CD4-positive, alpha-beta T cell (primary cell): ENCODE data around the gene NFKB1. TPM values are rescaled to one million over a fixed set of nuclear protein-coding genes. Genes with fewer than 3 reads are reported as not detected.

Experiments used
- ATAC-seq: fragments of 200-7000 bp; cut with Tn5 transposase; one replicate; pipeline ENCODE4 v1.10.0; 2022; ENCODE audit warnings: mild to moderate bottlenecking; ENCODE audit not compliant: poor library complexity
- CTCF ChIA-PET: fragments of 350-600 bp; sonication (Branson Sonifier 250); formaldehyde crosslinking; loops from one replicate; lab custom pipeline; 2021; ENCODE audit warnings: antibody characterized with exemption, inconsistent platforms; lab: Charles Lee
- POLR2A ChIA-PET: fragments of 350-600 bp; sonication (Branson Sonifier 250); formaldehyde crosslinking; loops from one replicate; lab custom pipeline; 2021; ENCODE audit warnings: antibody characterized with exemption, inconsistent platforms; lab: Charles Lee
- DNase-seq, 14 experiments: peaks; one replicate each; pipeline ENCODE4 v3.0.0-alpha.2; 2013 to 2020; ENCODE audit warnings: mixed read lengths in 2 of 14
- H3K27ac ChIP-seq, 2 donors: one replicate each; pipeline versions ENCODE4 v1.5.1 to v1.7.0; 2013; ENCODE audit warnings: low read length in 2 of 2, low read depth in 1 of 2, mild to moderate bottlenecking in 1 of 2
- H3K27me3 ChIP-seq, 2 experiments: 1 replicate in 1 of 2; 2 replicates in 1 of 2; pipeline versions ENCODE4 v1.6.1 to v1.7.0; 2013; ENCODE audit warnings: low read length in 2 of 2, control low read depth in 1 of 2, mild to moderate bottlenecking in 1 of 2, moderate library complexity in 1 of 2; ENCODE audit not compliant: insufficient read depth in 2 of 2, control insufficient read depth in 1 of 2
- H3K36me3 ChIP-seq: one replicate; pipeline ENCODE4 v1.6.1; 2013; ENCODE audit warnings: low read length, control low read depth; ENCODE audit not compliant: insufficient read depth
- H3K4me1 ChIP-seq: one replicate; pipeline ENCODE4 v1.6.1; 2013; ENCODE audit warnings: low read length, control low read depth; ENCODE audit not compliant: insufficient read depth
- H3K4me3 ChIP-seq: one replicate; pipeline ENCODE4 v1.5.1; 2013; ENCODE audit warnings: mild to moderate bottlenecking, low read length, moderate library complexity
- H3K9me3 ChIP-seq, 2 experiments: 1 replicate in 1 of 2; 2 replicates in 1 of 2; pipeline versions ENCODE4 v1.6.1 to v1.7.0; 2013; ENCODE audit warnings: low read length in 2 of 2, mild to moderate bottlenecking in 2 of 2, control low read depth in 1 of 2, moderate library complexity in 1 of 2; ENCODE audit not compliant: control insufficient read depth in 1 of 2, insufficient read depth in 1 of 2
- H3K27ac Mint-ChIP-seq: one replicate; pipeline ENCODE4 v1.8.0; 2020; ENCODE audit warnings: mixed read lengths
- H3K27me3 Mint-ChIP-seq: one replicate; pipeline ENCODE4 v1.8.0; 2021; ENCODE audit warnings: mixed read lengths
- H3K36me3 Mint-ChIP-seq: one replicate; pipeline ENCODE4 v1.8.0; 2021; ENCODE audit warnings: low read depth, mixed read lengths
- H3K4me1 Mint-ChIP-seq: one replicate; pipeline ENCODE4 v1.8.0; 2021; ENCODE audit warnings: low read depth, mixed read lengths
- H3K4me3 Mint-ChIP-seq: one replicate; pipeline ENCODE4 v1.8.0; 2020; ENCODE audit warnings: mild to moderate bottlenecking, mixed read lengths
- H3K9me3 Mint-ChIP-seq: one replicate; pipeline ENCODE4 v1.8.0; 2020; ENCODE audit warnings: mixed read lengths
- CTCF ChIP-seq: fragments of 200-600 bp; IDR thresholded peaks from one replicate; pipeline ENCODE4 v1.8.0; 2022; ENCODE audit warnings: antibody characterized with exemption, mild to moderate bottlenecking
- intact Hi-C, 2 experiments: fragments of 100-400 bp; cut with DNase I in 1 of 2; cut with micrococcal nuclease in 1 of 2; formaldehyde crosslinking; loops; one replicate each; pipeline versions ENCODE4 v1.15.1 to v1.9.0; 2023 to 2025; cut with DNase I, micrococcal nuclease
- total RNA-seq, 174 experiments: library from RNA in 2 of 174; stranded (reverse) in 2 of 174; gene quantifications; one replicate each; pipeline ENCODE4 v1.2.3 and lab custom pipeline; 2021 to 2026

The NFKB1 gene
- total RNA-seq, 2 experiments from 2014 or later: 134 TPM

- H3K36me3 ChIP-seq: peaks cover 41% of the 10 kb centered on the region
- H3K4me1 Mint-ChIP-seq: peaks cover 82% of the 10 kb centered on the region
- no peaks in the 10 kb centered on the region for H3K9me3 ChIP-seq
- ChIA-PET POLR2A (interaction anchor here (0.7 to 1.2 kb wide), 4 partner anchors 8 to 99 kb away, joined by 3 to 4 read pairs (median 3); no protein-coding TSS in a partner anchor), CTCF (no interaction called here)
- ATAC-seq: no peak
- H3K27me3 Mint-ChIP-seq: no peaks in the 10 kb centered on the region
- no peak for TF ChIP-seq CTCF
- no peak for DNase-seq
- H3K4me3 ChIP-seq: no peak overlapping the region
- H3K4me3 Mint-ChIP-seq: peak overlapping the region; percentile 3
- peaks cover 81% of the 10 kb centered on the region for H3K36me3 Mint-ChIP-seq
- peak overlapping the region; percentile 22 for H3K27ac Mint-ChIP-seq
- H3K9me3 Mint-ChIP-seq: no peaks in the 10 kb centered on the region
- peaks cover 18% of the 10 kb centered on the region for H3K4me1 ChIP-seq
- no peaks in the 10 kb centered on the region for H3K27me3 ChIP-seq
- H3K27ac ChIP-seq: peak overlapping the region in 1 of 2 donors; percentile 4
- intact Hi-C loops: no loop called here
These were observed 74.4 kb downstream of the NFKB1 start for GRCh38 chr4:102575369-102576129.

GRCh38 chr4:102578270-102578669 lies 77.1 kb downstream of the NFKB1 start:
- H3K4me3 Mint-ChIP-seq: no peak overlapping the region
- Histone ChIP-seq H3K27me3 (no peaks in the 10 kb centered on the region), H3K4me1 (peaks cover 14% of the 10 kb centered on the region), H3K27ac (no peak overlapping the region), H3K4me3 (no peak overlapping the region), H3K36me3 (peaks cover 63% of the 10 kb centered on the region), H3K9me3 (no peaks in the 10 kb centered on the region)
- intact Hi-C loops: no loop called here
- no peaks in the 10 kb centered on the region for H3K27me3 Mint-ChIP-seq
- no peak for DNase-seq
- peak overlapping the region; percentile 55 for H3K27ac Mint-ChIP-seq
- ChIA-PET POLR2A (interaction anchor here (1.0 to 1.3 kb wide), 4 partner anchors 20 to 249 kb away, joined by 3 to 6 read pairs (median 3); partner anchors contain the start of gene UBE2D3), CTCF (interaction anchor here (0.6 to 2.2 kb wide), 3 partner anchors 9 to 148 kb away, joined by 3 to 8 read pairs (median 3); no protein-coding TSS in a partner anchor)
- peaks cover 71% of the 10 kb centered on the region for H3K4me1 Mint-ChIP-seq
- TF ChIP-seq CTCF: no peak
- H3K36me3 Mint-ChIP-seq: peaks cover 83% of the 10 kb centered on the region
- ATAC-seq: no peak
- H3K9me3 Mint-ChIP-seq: no peaks in the 10 kb centered on the region

GRCh38 chr4:102578819-102579218 lies 77.7 kb downstream of the NFKB1 start:
- no peaks in the 10 kb centered on the region for H3K27me3 Mint-ChIP-seq
- peak overlapping the region; percentile 55 for H3K27ac Mint-ChIP-seq
- H3K36me3 Mint-ChIP-seq: peaks cover 86% of the 10 kb centered on the region
- Histone ChIP-seq H3K36me3 (peaks cover 66% of the 10 kb centered on the region), H3K27ac (no peak overlapping the region), H3K9me3 (no peaks in the 10 kb centered on the region), H3K27me3 (no peaks in the 10 kb centered on the region), H3K4me1 (peaks cover 14% of the 10 kb centered on the region), H3K4me3 (no peak overlapping the region)
- ChIA-PET CTCF (interaction anchor here (0.9 to 2.2 kb wide), 3 partner anchors 10 to 21 kb away, joined by 3 to 8 read pairs (median 3); no protein-coding TSS in a partner anchor), POLR2A (interaction anchor here (1.0 to 1.3 kb wide), 4 partner anchors 19 to 249 kb away, joined by 3 to 6 read pairs (median 3); partner anchors contain the start of gene UBE2D3)
- H3K4me3 Mint-ChIP-seq: no peak overlapping the region
- H3K4me1 Mint-ChIP-seq: peaks cover 71% of the 10 kb centered on the region
- ATAC-seq: peak; percentile 25
- intact Hi-C loops: no loop called here
- peak in 3 of 14 experiments; percentile 16 to 51 (median 51) for DNase-seq
- H3K9me3 Mint-ChIP-seq: no peaks in the 10 kb centered on the region
- peak; percentile 17 for TF ChIP-seq CTCF
